Globus pallidus (tissue), 1 donor: ENCODE data around the gene CNPY4.
A peak's percentile ranks its signal among the peaks of the same experiment; 100 is the strongest.

Source experiments
- DNase-seq: peaks from one replicate; pipeline ENCODE4 v3.0.0-alpha.2; 2015; ENCODE audit warnings: low spot score

Gene CNPY4

GRCh38 chr7:100091411-100092181 lies 27.8 kb upstream of the CNPY4 start:
- DNase-seq, result no peak

- no peak for DNase-seq
These were observed 26.4 kb upstream of the CNPY4 start for GRCh38 chr7:100093054-100093453.

DNA sequence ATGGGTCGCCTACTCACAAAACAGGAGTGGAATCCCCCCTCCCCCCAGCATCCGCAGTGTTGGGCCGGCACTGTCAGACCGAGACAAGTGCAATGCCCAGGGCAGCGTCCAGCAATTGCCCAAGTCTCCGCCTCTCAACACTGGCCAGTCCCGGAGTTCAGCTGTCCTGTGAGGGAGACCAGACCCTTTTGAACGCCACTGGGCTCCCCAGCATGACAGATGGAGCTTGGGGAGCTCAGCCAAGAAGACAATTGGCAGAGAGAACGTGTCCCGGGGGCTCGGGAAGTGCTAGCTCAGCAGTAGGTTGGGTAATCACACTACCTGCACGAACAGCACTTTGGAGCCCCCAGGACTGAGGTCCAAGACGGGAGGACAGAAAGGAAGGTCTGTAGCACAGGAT lies 25.9 kb upstream of the CNPY4 start:
- no peak for DNase-seq

DNA sequence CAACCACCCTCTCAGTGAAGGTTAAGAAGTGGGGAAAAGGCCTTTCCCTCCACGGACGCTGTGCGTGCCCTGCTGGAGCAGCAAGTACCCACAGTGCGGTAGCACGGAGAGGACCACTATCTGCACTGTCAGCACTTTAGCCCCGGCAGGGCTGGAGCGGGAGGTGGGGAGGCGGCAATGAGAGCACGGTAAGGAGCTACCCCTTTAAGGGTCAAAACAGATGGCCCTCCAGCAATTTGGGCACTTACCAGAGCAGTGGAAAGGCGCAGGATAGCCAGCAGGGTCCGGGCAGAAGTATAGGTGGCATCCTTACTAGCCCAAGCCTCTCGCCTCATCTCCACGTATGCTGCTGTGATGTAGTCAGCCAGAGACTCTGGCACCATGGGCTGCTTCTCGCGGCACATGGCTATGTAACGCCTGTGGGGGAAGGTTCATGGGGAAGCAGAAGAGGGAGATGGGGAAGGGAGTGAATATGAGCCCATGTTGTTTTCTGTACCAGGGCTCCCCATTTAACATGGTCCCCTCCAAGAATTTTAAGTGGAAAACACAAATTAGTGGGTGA lies 25.4 kb upstream of the CNPY4 start:
- DNase-seq, result no peak

DNA sequence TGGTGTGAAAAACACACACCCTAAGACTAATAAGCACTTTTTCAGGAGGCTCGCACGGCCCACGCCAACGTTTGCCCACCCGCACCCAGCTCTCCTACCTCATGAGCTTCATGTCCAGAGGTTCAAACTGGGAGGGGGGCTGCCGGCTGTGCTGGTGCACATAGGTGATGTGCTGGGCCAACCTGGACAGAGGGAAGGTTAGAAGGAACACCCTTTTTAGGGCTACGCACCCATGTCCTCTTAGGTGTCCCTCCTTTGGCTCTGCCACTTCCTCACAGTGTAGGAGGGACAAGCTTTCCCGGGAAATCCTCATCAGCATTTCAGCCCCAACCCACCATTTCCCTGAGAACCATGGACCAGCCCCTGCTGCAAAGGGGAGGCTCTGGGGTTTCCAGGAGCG lies 24.1 kb upstream of the CNPY4 start:
- no peak for DNase-seq

- DNase-seq, result no peak
These were observed 23.7 kb upstream of the CNPY4 start for GRCh38 chr7:100095704-100096103.

GRCh38 chr7:100098913-100099312 lies 20.5 kb upstream of the CNPY4 start:
- DNase-seq, result no peak

- no peak for DNase-seq
These were observed 20.0 kb upstream of the CNPY4 start for GRCh38 chr7:100099452-100099851.

GRCh38 chr7:100100420-100101015 lies 18.9 kb upstream of the CNPY4 start:
- DNase-seq, result peak; percentile 91

- DNase-seq, result peak; percentile 99
These were observed 18.2 kb upstream of the CNPY4 start, which contains the start of the genes AP4M1 and MCM7 for GRCh38 chr7:100101016-100101862. Gene AP4M1, plus strand, starts transcription at chr7:100101643. Its CDS starts 72 bp downstream, at chr7:100101715. Gene MCM7, minus strand, starts transcription at chr7:100101397. Its CDS starts 103 bp downstream, at chr7:100101294.

GRCh38 chr7:100102950-100103840 lies 16.2 kb upstream of the CNPY4 start:
- no peak for DNase-seq

- no peak for DNase-seq
These were observed 13.9 kb upstream of the CNPY4 start for GRCh38 chr7:100105534-100105933.

GRCh38 chr7:100106633-100107032 lies 12.8 kb upstream of the CNPY4 start:
- no peak for DNase-seq

- DNase-seq, result no peak
These were observed 12.2 kb upstream of the CNPY4 start for GRCh38 chr7:100107125-100107737.

- no peak for DNase-seq
These were observed 11.5 kb upstream of the CNPY4 start for GRCh38 chr7:100107890-100108289.

GRCh38 chr7:100109521-100110163 lies 9.8 kb upstream of the CNPY4 start:
- no peak for DNase-seq

DNA sequence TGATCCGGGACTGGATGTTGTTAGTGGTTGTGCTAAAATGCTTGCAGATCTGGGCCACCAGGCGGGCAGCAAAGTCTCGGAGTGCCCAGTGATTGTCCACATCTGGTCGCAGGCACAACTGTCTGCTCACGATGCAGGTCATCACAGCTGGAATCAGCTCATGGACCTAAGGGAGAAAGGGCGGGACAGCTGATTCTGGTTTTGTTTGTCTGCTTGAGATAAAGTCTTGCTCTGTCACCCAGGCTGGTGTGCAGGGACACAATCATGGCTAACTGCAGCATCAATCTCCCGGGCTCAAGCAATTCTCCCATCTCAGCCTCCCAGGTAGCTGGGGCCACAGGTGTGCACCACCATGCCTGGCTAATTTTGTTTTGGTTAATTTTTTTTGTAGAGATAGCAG lies 8.3 kb upstream of the CNPY4 start:
- DNase-seq, result no peak

GRCh38 chr7:100111914-100112313 lies 7.5 kb upstream of the CNPY4 start:
- DNase-seq, result no peak

GRCh38 chr7:100115026-100115425 lies 4.4 kb upstream of the CNPY4 start:
- DNase-seq, result no peak

GRCh38 chr7:100118388-100119071 lies 904 bp upstream of the CNPY4 start:
- DNase-seq, result no peak
